Astrocyte (in vitro differentiated cells and primary cell): ENCODE measurements around the gene TMEM74B. TPM values are rescaled to one million over a fixed set of nuclear protein-coding genes. Genes with fewer than 3 reads are reported as not detected.
"Not testable (repeated sequence)": the region's sequence is repeated elsewhere in the genome, so short reads cannot be mapped to it uniquely, and the experiment has no call there.

Source experiments
- DNase-seq: peaks from one replicate; pipeline ENCODE4 v3.0.0-alpha.2; 2010; ENCODE audit warnings: low read depth
- FAIRE-seq: peaks from 2 replicates; lab custom pipeline; 2011; peaks lifted over from hg19 to GRCh38; lab: Jason Lieb, UNC
- H2AFZ ChIP-seq: 2 replicates; pipeline ENCODE4 v1.6.0; 2012; ENCODE audit warnings: low read depth, low read length, inconsistent platforms
- H3K27ac ChIP-seq: 2 replicates; pipeline ENCODE4 v1.5.1; 2011; ENCODE audit warnings: low read depth, low read length, inconsistent platforms
- H3K27me3 ChIP-seq: 2 replicates; pipeline ENCODE4 v1.6.0; 2011; ENCODE audit warnings: low read length, inconsistent platforms; ENCODE audit not compliant: insufficient read depth
- H3K36me3 ChIP-seq: 2 replicates; pipeline ENCODE4 v1.5.1; 2011; ENCODE audit warnings: low read length, inconsistent platforms; ENCODE audit not compliant: insufficient read depth
- H3K4me1 ChIP-seq: 2 replicates; pipeline ENCODE4 v1.5.1; 2011; ENCODE audit warnings: low read length, inconsistent platforms; ENCODE audit not compliant: insufficient read depth
- H3K4me2 ChIP-seq: 2 replicates; pipeline ENCODE4 v1.6.0; 2012; ENCODE audit warnings: low read length, inconsistent platforms
- H3K4me3 ChIP-seq: 2 replicates; pipeline ENCODE4 v1.5.1; 2011; ENCODE audit warnings: low read depth, mild to moderate bottlenecking, low read length, inconsistent platforms; ENCODE audit not compliant: insufficient read depth
- H3K79me2 ChIP-seq: 2 replicates; pipeline ENCODE4 v1.6.0; 2012; ENCODE audit warnings: mild to moderate bottlenecking, low read length, inconsistent platforms; ENCODE audit not compliant: insufficient read depth
- H3K9ac ChIP-seq: 2 replicates; pipeline ENCODE4 v1.6.0; 2012; ENCODE audit warnings: mild to moderate bottlenecking, low read length, inconsistent platforms
- H3K9me3 ChIP-seq: 2 replicates; pipeline ENCODE4 v1.5.1; 2012; ENCODE audit warnings: low read depth, mild to moderate bottlenecking, low read length, inconsistent platforms; ENCODE audit not compliant: insufficient read depth
- H4K20me1 ChIP-seq: 2 replicates; pipeline ENCODE4 v1.6.0; 2012; ENCODE audit warnings: low read length, inconsistent platforms; ENCODE audit not compliant: insufficient read depth
- H3K27ac Mint-ChIP-seq: one replicate; pipeline ENCODE4 v1.8.0; 2021; ENCODE audit warnings: mild to moderate bottlenecking, mixed read lengths; ENCODE audit not compliant: unreplicated experiment
- H3K27me3 Mint-ChIP-seq: one replicate; pipeline ENCODE4 v1.8.0; 2021; ENCODE audit warnings: low read depth, mixed read lengths; ENCODE audit not compliant: unreplicated experiment
- H3K36me3 Mint-ChIP-seq: one replicate; pipeline ENCODE4 v1.8.0; 2021; ENCODE audit warnings: low read depth, mixed read lengths; ENCODE audit not compliant: unreplicated experiment
- H3K4me1 Mint-ChIP-seq: one replicate; pipeline ENCODE4 v1.8.0; 2021; ENCODE audit warnings: low read depth, mixed read lengths; ENCODE audit not compliant: unreplicated experiment
- H3K4me3 Mint-ChIP-seq: one replicate; pipeline ENCODE4 v1.8.0; 2021; ENCODE audit warnings: mild to moderate bottlenecking, moderate library complexity, mixed read lengths; ENCODE audit not compliant: unreplicated experiment
- H3K9me3 Mint-ChIP-seq: one replicate; pipeline ENCODE4 v1.8.0; 2021; ENCODE audit warnings: mild to moderate bottlenecking, mixed read lengths; ENCODE audit not compliant: unreplicated experiment
- CTCF ChIP-seq: IDR thresholded peaks from 2 replicates; pipeline ENCODE4 v1.5.1; 2011; ENCODE audit warnings: low read depth, mild to moderate bottlenecking, inconsistent platforms, low read length, moderate library complexity; ENCODE audit not compliant: insufficient read depth
- EZH2 ChIP-seq: IDR thresholded peaks from 2 replicates; pipeline ENCODE4 v1.6.1; 2012; ENCODE audit warnings: mild to moderate bottlenecking, low read length, inconsistent platforms; ENCODE audit not compliant: insufficient read depth
- total RNA-seq: library from RNA; stranded (reverse); gene quantifications from 2 replicates; pipeline ENCODE4 v1.2.1, GENCODE V29; 2021

Gene TMEM74B
- total RNA-seq, 1 donor from 2014 or later = 2.1 TPM

GRCh38 chr20:1224205-1224890, 39.6 kb upstream of the TMEM74B start:
- Histone ChIP-seq H3K9me3 (no peaks in the 10 kb centered on the region), H4K20me1 (no peaks in the 10 kb centered on the region), H3K4me3 (no peak overlapping the region), H3K27ac (no peak overlapping the region), H3K4me2 (no peak overlapping the region), H3K9ac (no peak overlapping the region), H3K79me2 (no peaks in the 10 kb centered on the region), H3K36me3 (no peaks in the 10 kb centered on the region), H3K4me1 (no peaks in the 10 kb centered on the region), H2AFZ (no peak overlapping the region), H3K27me3 (peaks cover 14% of the 10 kb centered on the region)
- peaks cover 25% of the 10 kb centered on the region for H3K27me3 Mint-ChIP-seq
- DNase-seq (no peak), FAIRE-seq (no peak)
- peaks cover 7% of the 10 kb centered on the region for H3K9me3 Mint-ChIP-seq
- no peaks in the 10 kb centered on the region for H3K4me1 Mint-ChIP-seq
- TF ChIP-seq EZH2 = no peak
- no peak for TF ChIP-seq CTCF
- no peak overlapping the region for H3K27ac Mint-ChIP-seq
- peaks cover 2% of the 10 kb centered on the region for H3K36me3 Mint-ChIP-seq
- H3K4me3 Mint-ChIP-seq = peak overlapping the region; percentile 60

GRCh38 chr20:1222750-1223149, 38.0 kb upstream of the TMEM74B start:
- not testable (repeated sequence) for H3K4me1 ChIP-seq, H2AFZ ChIP-seq, H3K27me3 ChIP-seq, H3K27ac ChIP-seq, H3K4me1 Mint-ChIP-seq, FAIRE-seq, H3K36me3 Mint-ChIP-seq, DNase-seq, H3K9ac ChIP-seq, H3K9me3 Mint-ChIP-seq, H3K9me3 ChIP-seq, H3K4me3 ChIP-seq, H3K27ac Mint-ChIP-seq, H3K79me2 ChIP-seq, H4K20me1 ChIP-seq, H3K36me3 ChIP-seq, H3K4me3 Mint-ChIP-seq, H3K4me2 ChIP-seq
- H3K27me3 Mint-ChIP-seq = peaks cover 30% of the 10 kb centered on the region

- not testable (repeated sequence) for H3K4me3 ChIP-seq, H3K36me3 ChIP-seq, H3K4me1 ChIP-seq, H3K79me2 ChIP-seq, DNase-seq, H4K20me1 ChIP-seq, H3K4me3 Mint-ChIP-seq, H3K4me2 ChIP-seq, FAIRE-seq, H3K4me1 Mint-ChIP-seq, H3K9me3 Mint-ChIP-seq, H3K36me3 Mint-ChIP-seq, H3K27ac ChIP-seq, H3K9ac ChIP-seq, H3K9me3 ChIP-seq, H2AFZ ChIP-seq, H3K27ac Mint-ChIP-seq
- peaks cover 22% of the 10 kb centered on the region for H3K27me3 Mint-ChIP-seq
- peaks cover 16% of the 10 kb centered on the region for H3K27me3 ChIP-seq
Measured at GRCh38 chr20:1216527-1217427, 32.0 kb upstream of the TMEM74B start.
